Stimulated activated CD4-positive, alpha-beta T cell treated with anti-CD3 and anti-CD28 coated beads, Interleukin-15, amount 100 ng/mL, for 1 hour (primary cell): ENCODE data around the gene MAGI2.

Source experiments
- DNase-seq, 2 donors: peaks; one replicate each; pipeline ENCODE4 v3.0.0-alpha.2; 2020; ENCODE audit warnings: low read depth in 1 of 2, low spot score in 1 of 2

MAGI2 gene

DNA sequence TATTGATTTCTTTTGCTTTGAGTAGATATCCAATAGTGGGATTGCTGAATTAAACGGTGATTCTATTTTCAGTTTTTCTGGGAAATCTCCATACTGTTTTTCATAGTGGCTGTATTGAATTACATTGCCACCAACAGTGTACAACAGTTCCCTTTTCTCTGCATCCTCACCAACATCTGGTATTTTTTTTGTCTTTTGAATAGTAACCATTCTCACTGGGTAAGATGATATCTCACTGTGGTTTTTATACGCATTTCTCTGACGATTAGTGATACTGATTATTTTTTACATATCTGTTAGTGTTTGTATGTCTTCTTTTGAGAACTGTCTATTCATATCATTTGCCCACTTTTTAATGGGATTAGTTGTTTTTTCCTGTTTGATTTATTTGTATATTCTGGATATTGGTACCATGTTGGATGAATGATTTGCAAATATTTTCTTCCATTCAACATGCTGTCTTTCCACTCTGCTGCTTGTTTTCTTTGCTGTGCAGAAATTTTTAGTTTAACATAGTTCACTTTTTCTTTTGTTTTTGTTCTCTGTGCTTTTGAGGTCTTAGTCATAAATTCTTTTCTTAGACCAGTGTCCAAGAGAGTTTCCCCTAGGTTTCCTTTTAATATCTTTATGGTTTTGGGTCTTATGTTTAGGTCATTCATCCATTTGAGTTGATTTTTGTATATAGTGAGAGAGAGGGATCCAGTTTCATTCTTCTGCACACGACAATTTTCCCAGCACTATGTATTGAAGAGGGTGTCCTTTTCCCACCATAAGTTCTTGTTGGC, 1070.2 kb downstream of the MAGI2 start:
- no peak for DNase-seq

DNA sequence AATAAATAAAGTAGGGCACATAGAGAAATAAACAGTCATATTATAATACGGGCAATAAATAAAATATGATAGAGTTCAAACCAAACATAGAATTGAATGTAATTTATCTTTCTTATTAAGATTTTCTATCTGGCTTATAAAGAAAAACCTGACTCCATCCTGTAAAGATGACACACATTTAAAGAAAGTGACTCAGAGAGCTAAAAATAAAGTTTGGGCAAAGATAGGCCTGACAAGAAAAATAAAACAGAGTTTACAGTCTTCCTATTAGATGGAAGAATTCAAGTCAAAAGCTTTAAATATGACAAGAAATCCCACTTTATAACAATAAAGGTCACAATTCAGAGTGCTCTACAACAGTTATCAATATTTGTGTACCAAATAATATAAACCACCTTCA, 1074.3 kb downstream of the MAGI2 start:
- DNase-seq, result no peak

DNA sequence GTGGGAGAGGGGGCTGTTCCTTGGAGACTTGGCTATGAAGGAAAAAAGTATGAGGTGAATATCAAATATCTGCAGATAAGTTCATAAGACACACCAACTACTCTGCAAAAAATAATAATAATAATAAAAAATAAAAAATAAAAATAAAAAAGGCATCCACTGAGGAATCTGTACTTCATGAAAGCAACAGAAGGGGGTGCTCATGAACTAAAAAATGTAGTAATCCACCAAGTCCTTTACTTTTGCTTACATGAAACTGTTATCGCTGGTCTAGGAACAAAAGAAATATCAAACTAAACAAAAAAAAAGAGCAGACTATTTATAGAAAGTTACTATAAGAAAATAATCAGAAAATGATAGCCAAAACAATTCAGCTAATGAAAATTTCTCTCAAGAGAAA, 1075.9 kb downstream of the MAGI2 start:
- no peak for DNase-seq

DNA sequence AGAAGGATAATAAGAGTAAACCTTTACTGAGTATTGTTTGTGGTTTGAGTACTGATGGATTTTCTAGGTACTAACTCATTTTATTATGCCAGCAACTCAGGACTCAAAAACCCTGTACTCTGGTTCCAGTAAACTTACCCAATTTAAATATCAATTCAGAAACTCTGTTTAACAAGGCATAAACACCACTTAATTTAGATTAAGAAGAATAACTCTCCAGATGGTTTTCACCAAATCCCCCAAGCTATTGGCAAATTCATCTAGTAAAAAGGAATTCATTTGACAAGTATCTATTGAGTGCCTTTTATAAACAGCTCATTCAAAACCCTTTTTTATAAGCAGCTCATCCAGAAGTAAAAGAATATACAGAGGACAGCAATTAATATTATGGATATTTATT, 1082.5 kb downstream of the MAGI2 start:
- DNase-seq, result no peak

DNA sequence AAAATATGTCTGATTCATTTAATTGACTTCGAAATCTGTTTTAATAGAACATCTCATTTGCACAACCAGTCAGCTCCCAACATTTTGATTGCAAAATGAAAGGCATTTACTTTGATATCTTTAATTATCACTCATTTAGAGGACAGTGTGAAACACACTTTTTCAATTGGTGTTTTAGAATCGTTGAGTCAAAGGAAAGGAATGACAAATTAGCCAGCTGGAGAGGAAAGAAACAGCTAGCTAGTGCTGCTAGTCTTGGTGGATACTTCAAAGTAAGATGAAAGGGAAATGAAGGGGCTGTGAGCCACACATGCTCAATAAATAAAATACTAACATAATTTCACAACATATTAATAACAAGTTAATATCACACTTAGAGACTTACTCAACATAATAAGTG, 1084.7 kb downstream of the MAGI2 start:
- no peak for DNase-seq

DNA sequence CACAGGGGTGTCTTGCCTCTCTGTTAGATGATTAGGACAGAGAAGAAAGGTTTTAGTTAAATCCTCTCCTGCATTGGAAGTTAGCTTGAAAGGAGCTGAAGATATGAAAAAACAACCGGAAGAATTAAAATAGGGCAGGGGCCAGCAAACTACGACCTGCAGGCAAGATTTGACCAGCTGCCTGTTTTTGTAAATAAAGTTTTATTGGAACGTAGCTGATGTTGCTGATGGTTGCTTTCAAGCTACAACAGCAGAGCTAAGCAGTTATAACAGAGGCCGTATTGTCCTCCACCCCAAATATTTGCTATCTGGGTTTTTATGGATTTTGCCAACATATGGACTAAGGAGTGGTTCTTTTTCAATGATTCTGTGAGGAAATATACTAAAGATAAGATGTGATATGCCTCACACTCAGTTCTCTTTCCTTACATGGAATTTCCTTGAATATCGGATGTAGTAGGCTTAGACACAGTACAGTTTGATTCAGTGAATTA, 1086.1 kb downstream of the MAGI2 start:
- DNase-seq, result no peak

DNA sequence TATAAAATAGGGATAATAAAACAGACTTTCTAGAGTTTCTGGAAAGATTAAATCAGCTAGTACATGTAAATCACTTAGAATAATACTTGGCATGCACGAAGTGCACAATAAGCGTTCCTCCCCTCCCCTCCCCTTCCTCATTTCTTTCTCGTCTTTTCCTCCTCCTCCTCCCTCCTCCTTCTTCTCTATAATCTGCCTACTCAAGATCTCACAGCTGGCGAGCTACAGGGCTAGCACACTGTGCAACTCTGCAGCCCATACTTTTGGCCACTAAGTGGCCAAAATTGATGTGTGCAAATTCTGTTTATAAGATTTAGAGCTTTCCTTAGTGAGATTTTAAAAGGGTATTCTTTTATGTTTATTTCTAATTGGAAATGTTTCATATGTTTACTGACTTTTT, 1089.6 kb downstream of the MAGI2 start:
- DNase-seq, result no peak

DNA sequence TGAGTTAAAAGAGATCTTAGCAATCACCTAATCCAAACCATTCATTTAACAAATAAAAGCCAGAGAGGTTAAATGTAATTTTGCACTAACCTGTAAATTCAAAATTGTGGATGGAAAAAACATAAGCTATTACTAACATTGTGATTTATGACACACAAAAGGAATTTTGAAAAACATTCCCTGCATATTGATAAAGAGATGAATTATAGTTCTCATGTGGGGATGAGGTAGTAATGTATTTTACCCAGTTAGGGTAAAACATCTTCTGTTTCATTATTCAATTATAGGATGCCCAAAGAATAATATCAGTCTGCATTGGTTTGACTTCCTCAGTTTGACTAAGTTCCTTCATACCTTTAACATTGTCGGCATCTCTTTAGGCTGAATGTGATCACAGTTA, 1093.6 kb downstream of the MAGI2 start:
- no peak for DNase-seq

DNA sequence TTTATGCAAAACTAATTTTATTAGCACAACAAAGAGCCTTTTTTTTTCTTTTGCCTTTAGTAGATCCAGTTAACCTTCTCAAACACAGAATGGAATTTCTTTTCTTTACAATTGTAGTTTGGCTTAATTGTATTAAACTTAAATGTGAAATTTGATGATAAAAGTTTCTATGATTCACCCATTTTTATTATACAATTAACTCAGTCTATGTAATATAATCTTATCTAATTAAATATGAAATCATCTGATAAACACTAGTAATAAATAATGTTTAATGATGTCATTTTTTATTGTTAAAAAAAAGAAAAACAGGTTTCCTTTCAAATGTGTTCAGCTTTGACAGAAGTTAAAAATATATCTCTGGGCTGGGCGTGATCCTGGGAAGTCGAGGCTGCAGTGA, 1095.8 kb downstream of the MAGI2 start:
- DNase-seq, result no peak

DNA sequence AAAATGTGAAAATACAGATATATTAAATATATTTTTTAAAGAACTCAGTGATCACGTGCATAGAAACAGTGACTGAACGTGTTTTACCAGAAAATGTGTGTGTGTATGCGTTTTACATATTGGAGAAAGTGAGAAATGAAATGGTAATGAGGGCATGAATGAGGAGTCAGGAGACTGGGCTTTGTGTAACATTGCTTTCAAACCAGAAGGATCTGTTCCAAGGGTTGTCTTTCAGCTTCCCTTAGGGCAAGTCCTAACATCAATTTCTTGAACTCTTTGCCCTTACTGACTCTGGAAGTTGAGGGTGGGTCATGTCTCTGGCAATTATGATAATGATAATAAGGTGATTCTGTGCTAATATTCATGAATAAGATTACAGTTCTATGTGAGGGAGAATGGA, 1097.6 kb downstream of the MAGI2 start:
- no peak for DNase-seq

DNA sequence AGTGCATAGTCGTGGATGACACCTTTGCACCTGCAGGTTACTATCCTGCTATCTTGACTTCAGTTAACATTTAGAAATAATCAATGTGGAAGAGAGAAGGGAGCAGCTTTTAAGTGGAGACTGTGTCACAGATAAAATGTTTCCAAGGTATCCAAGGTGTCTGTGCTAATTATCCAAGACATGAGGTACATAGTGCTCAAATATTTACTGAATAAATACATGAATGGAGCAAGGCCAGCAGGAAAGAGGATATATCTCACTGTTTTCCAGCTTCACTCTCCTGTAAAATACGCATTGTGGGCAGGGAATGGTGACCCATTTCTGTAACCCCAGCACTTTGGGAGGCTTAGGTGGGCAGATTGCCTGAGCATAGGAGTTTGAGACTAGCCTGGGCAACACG, 1102.5 kb downstream of the MAGI2 start:
- DNase-seq, result no peak

DNA sequence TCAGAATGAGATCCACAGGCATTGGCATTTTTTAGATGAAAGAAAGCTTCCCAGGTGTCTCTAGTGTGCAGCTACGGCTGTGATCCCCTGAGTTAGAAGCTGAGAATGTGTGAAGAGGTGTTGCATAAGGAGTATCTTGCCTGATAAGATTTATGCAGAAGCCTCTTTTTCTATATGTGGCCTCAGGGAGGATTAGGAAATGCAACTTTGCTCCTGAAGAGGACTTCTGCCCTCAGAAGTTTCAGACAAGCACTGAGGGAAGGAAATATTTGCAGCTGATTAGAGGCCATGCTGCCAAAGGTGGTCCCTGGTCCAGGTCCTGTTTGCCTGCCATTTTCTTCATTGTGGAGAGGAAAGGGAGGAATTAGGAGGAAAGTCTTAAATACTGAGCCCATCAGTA, 1103.1 kb downstream of the MAGI2 start:
- no peak for DNase-seq

DNA sequence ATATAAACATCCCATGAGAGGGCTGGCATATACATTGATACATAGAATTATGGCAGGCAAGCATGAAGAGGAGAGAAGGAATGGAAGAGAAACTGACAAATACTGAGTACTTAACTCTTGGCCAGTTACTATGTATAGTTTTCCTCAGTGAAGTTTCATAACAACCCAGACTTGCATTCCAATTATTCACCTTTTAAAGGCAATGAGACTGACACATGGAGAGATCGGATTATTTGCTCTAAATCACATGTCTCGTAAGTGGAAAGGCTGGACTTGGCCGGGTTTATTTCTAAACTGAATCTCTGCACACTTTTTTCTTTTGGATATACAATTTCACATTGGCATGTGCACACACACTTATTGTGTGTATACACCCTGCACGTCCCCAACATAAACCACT, 1106.6 kb downstream of the MAGI2 start:
- DNase-seq, result no peak

DNA sequence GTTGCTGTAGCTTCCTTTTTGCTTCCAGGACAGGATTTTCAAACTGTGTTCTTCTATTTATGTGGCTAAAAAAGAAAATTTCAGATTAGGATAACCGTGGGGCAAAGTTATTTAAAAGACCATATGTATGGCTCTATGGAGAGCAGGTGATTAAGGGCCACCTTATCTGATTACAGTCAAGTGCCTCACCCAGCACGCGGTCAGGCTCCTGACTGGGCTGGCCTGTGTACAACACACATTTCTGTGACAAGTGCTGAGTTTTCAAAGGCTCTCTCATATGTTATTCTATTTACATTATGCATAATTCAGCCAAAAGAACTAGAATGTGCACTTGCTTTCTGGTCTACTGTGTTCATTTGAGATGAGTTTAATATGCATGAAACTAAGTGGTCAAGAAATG, 1107.5 kb downstream of the MAGI2 start:
- DNase-seq, result no peak

DNA sequence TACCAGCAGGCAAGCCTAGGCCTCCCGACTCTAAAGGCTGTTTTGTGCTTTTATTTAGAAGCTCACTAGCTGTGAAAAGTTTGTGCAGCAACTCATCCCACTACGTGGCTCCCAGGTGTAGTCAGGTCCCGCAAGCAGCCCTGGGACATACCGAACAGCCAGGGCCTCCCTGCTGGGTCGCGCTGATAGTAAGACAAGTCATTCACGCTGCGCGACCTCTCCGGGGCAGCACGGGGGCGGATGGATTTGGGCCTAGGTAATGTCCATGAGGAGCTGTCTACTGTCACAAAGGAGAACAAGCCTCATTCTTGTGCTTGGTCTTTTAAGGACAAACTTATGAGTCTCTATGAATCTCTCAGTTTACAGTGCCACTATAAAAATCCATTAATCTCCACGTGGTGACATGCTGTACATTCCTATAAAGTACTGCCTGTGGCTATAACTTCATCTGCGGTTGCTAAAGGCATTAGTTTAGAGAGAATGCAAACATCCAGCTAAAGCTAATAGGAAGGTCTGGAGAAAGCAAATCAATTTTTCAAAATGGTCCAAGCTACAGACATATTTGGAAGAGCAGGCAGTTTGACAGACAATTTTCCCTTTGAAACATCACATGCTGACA, 1108.1 kb downstream of the MAGI2 start:
- no peak for DNase-seq

DNA sequence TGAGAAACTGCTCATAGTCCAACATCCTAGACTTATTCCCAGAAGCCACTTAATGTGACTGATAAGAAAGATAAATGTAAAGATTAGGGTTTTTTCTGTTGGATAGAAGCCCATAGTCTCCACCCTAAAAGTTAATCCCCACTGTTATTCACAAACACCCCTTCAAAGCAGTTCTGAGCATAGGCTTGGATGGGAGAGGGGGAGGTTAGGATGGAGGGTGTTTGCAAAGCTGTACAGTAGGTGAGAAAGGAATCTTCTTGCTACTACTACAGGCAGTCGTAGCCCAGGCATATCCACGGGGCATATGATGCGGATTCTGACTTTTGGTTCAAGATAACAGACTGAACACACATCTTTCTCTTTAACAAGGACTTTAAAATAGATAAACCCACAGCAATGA, 1119.0 kb downstream of the MAGI2 start:
- DNase-seq, result no peak

DNA sequence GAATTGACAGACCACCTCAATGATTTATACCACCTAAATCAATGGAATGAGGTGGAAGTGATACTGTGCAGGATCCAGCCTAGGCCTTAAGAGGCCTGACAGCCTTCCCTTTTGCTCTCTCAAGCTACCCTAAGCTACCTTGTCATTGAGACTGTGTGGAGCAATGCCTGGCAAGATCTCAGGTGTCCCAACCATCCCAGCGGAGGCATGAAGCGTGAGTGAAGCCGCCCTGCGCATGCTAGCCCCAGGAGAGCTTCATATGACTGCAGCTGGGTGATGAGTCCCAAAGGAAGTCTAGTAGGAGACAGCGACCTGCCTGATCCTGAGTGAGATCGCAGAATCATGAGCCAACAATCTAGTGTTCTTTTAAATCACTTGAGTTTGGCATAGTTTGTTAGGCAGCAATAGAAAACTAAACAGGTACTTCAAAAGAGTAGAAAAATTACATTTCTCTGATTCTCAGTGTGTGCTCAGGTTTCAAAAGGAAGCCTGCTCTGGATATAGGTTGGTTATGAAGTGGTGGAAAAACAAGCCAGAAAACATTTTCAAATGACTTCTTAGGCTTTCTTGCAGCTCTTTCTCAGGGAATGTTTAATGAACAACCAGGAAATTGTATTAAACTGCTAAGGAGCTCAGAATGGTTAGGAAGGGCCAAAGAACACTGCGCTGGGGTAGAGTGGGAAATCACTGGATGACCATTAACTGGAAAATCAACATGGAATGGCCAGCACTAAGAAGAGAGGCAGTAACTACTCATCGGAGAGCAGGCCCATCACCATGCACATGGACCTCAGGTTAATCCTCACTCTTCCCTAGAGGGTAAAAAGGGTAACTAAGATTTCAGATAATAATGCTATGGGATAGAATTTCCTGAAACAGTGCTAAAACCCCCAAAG, 1119.7 kb downstream of the MAGI2 start:
- DNase-seq, result no peak

DNA sequence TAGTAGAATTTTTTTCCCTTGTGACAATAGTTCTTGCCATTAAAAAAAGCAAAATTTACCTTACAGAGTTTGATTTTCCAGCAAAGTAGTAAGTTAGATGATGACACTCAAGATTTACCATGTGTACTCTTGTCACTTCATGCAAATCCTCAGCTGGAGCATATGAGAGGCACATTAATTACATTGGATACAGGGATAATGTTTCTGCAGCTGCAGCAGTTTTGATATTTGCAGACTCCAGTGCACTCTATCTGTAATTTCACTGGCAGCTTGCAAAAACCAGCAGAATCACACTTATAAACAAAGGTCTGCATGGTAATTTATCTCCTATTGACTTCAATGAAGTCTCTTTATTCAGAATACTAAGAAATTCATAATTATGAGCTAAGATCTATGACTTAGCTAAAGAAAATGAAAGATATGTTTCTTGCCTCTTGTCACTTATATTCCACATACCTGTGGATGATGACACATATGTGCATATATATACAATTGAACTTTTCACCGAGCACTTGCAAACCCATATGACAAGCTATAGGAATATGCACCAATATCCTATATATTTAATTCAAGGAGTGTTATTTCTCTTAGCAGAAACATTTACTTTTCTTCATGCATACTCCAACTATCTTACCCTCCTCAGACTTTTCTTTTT, 1124.3 kb downstream of the MAGI2 start:
- no peak for DNase-seq

DNA sequence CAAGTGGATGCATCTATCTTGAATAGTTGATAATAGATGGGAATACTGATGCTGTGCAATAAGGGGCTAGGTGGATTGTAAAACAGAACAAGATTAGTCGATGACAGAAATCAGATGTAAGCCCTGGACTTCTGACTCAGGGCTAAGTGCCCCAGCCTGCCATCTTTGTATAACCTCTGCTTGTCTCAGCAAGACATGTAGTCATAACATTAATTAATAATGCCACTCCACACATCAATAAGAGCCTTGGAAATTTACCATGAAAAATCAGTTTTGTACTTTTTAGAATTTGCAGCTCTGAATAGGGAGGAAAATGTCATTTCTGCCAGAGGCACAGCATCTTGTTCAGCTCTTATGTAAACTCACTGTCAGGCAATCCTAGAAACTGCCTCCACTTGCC, 1125.7 kb downstream of the MAGI2 start:
- no peak for DNase-seq

DNA sequence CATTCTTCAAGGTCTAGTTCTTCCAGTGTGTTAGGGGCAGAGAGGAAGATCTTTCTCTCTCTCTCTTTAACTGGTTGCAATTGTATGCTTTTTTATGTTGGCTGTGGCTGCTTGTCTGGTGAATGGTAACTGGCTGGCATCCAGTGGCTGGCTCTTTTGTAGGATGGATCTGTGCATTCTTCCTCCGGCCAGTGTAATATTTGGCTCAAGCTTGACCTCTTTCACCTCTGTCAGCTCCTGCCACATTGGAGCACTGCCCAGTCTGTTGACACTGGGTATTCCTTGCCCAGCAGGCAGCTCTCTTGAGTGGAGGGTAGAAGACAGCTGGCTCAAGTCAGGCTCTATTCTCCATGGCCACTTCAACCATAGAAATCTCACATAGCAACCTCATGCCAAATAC, 1126.6 kb downstream of the MAGI2 start:
- no peak for DNase-seq

DNA sequence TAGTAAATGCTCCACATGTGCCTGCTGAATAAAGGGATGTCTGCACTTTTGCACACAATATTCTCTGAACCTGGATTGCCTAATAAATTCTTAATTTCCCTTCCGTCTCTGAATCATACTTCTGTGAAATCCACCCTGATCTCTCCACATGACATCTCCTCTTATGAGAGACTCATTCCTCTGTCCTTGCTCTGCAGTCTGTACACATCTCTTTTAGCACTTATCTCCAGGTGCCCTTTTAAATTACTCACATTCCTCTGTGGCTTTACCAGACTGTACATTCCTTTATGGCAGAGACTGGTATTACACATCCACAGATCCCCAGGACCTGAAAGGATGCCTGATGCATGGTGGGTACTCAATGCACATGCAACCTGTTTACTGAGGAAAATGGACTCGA, 1127.3 kb downstream of the MAGI2 start:
- DNase-seq, result no peak
